ENCODE measurements around the gene GAA.
A peak's percentile ranks its signal among the peaks of the same experiment; 100 is the strongest.

GAA gene

DNA sequence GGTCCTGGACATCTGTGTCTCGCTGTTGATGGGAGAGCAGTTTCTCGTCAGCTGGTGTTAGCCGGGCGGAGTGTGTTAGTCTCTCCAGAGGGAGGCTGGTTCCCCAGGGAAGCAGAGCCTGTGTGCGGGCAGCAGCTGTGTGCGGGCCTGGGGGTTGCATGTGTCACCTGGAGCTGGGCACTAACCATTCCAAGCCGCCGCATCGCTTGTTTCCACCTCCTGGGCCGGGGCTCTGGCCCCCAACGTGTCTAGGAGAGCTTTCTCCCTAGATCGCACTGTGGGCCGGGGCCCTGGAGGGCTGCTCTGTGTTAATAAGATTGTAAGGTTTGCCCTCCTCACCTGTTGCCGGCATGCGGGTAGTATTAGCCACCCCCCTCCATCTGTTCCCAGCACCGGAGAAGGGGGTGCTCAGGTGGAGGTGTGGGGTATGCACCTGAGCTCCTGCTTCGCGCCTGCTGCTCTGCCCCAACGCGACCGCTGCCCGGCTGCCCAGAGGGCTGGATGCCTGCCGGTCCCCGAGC is 17.9 kb downstream of the GAA start:
- no peak for DNase-seq

DNA sequence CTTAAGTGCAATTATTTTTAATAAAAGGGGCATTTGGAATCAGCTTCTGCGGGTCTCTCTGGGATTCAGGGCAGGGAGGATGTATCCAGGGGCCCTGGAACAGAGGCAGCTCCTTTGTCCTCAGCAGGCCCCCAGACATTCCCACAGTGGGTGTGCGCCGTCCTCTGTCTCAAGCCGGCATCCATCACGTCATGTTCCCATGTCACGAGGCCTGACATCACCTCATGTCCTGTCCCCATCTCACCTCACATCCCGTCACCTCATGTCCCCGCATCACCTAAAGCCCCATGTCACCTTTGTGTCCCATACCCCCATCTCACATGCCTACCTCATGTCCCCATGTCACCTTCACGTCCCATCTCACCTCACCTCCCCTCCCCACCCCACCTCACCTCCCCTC is 18.5 kb downstream of the GAA start:
- DNase-seq = no peak

DNA sequence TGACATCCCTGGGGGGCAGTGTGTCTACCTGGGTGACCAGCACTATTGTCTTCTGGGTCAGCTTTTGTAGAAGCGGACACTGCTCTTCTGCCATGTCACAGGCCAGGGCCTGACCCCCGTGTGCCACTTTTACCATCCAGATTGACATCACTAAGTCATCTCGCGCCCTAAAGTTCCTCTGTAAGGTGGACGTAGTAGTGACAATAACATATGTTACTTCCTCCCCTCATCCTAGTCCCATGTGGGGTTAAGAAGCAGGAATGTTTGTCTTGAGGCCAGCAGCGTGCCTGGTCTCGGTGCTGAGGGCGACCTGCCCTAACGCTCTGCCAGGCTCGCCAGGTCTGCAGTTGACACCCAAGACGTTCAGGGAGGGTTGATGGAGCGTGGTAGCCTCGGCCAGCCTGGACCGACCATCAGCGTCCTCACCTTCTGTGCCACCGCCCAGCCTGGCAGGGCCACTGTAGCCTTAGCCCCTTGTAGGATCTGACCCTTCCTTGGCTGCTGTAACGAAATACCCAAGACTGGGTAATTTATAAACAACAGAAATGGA is 20.7 kb downstream of the GAA start:
- DNase-seq = no peak

DNA sequence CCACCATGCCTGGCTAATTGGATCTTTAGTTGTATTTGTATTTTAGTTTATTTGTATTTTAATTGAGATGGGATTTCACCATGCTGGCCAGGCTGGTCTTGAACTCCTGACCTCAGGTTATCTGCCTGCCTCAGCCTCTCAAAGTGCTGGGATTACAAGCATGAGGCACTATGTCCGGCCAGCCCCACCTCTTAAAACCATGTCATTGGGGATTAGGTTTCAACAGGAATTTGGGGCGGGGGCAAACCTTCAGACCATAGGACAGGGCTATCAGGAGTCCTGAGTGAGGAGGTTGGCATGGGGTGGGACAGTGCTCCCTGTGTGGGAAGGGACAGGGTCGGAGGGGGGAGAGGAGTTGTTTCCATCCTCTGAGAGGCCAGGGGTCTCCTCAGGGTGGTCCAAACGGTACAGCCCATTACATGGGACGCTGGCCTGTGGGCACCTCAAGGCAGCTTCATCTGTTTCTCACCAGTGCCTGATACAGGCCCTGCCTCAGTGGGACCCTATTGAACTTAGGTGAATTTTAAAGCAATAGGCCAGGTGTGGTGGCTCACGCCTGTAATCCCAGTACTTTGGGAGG is 21.6 kb downstream of the GAA start:
- DNase-seq = no peak

DNA sequence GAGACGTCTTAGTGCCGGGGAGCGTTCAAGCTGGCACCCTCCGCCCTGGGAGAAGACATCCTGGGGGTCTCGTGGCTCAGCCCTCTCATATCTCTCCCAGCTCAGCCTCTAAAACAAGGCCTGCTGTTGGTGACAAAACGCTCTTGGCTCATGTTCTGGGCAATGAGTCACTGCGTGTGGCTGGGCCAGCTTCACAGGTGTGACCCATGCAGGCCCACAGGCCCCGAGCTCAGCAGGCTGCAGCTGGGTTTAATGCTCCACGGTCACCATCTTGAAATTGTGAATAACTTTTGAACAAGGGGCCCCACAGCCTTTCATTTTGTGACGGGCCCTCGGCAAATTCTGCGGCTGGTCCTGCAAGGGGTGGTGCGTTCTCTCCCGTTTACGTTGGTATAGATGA is 22.4 kb downstream of the GAA start:
- DNase-seq = no peak

DNA sequence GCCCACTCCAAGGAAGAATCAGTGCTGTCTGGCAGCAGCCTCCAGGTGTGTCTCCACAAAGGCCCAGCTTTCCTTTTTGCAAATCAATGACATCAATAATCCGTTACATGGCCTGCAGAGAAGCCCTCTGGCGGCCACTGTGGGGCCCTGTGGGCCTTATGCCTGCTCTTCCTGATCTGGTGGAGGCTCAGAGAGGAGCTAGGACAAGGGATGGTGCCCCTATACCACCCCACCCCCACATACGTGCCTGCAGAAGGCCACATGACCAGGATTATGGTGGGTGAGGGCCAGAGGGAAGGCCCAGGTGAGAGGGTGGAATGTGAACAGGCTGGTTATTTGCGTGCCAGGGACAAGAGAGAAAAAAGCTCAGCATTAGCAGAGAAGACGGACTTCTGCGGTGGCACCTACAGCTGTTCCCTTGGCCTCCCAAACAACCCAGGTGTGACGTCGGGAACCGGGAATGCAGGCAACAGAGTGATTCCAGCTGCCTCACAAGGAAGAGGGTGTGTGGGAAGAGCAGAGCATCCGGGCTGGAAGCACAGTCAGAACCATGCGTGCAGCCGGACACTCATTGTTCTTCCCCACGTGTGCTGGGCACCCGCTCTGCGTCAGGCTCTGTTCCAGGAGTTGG is 23.1 kb downstream of the GAA start:
- no peak for DNase-seq

DNA sequence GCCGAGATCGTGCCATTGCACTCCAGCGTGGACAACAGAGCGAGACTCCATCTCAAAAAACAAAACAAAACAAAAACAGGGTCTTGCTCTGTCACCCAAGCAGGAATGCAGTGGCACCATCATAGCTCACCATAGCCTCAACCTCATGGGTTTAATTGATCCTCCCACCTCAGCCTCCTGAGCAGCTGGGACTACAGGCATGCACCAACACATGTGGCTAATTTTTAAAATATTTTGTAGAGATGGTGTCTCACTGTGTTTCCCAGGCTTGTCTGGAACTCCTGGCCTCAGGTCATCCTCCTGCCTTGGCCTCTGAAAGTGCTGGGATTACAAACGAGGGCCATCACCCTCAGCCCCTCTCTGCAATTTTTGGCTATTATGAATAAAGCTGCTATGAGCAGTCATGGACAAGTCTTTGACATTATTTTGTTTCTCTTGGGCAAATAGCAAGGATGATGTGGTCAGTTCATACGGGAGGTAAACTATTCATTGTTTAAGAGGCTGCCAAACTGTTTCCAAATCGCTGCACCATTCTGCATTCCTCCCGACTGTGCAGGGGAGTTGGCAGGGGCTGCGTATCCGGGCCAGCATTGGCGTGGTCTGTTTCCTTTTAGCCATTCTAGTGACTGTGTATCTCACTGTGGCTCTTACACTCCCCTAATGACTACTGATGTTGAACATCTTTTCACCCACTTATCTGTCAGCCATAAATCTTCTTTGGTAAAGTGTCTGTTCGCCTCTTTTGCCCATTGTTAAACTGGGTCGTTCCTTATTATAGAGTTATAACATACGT is 24.5 kb downstream of the GAA start:
- DNase-seq = peak; percentile 26

DNA sequence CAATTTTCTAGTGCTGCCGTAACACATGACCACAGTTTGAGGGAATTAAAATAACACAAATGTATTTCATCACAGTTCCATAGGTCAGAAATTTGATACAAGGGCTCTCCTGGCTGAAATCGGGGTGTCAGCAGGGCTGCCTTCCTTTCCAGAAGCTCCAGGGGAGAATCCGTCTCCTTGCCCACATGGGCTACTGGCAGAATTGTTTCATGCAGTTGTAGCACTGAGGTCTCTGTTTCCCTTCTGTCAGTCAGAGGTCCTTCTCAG is 25.0 kb downstream of the GAA start:
- DNase-seq = no peak

DNA sequence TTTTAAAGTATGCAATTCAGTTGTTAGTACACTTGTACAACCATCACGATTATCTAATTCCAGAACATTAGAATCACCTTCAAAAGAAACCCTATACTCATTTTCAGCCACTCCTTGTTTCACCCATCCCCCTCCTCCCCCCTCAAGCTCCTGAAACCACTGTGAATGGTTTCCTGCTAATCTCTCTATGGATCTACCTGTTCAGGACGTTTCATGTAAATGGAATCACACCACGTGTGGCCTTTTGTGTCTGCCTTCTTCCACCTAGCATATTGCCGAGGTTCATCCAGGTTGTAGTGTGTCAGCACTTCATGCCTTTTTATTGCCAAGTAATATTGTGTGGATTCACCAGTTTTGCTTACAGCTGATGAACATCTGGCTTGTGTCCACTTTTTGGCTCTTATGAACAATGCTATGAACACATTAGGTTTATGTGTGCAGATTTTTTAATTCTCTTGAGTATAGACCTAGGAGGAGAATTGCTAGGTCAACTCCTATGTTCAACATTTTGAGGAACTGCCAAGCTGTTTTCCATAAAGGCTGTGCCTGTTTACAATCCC is 27.7 kb downstream of the GAA start:
- no peak for DNase-seq

DNA sequence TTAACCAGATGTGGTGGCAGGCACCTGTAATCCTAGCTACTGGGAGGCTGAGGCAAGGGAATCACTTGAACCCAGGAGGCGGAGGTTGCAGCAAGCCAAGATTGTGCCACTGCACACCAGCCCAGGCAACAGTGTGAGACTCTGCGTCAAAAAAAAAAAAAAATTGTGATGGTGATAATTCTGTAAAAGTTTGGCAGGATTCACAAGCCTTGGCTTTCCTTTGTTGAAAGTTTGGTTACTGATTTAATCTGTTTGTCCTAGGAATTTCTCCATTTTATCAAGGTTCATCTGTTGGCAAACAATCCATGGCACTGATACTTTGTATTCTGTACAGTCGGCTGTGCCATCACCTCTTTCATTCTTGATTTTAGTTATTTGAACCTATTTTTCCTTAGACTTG is 29.6 kb downstream of the GAA start:
- no peak for DNase-seq

DNA sequence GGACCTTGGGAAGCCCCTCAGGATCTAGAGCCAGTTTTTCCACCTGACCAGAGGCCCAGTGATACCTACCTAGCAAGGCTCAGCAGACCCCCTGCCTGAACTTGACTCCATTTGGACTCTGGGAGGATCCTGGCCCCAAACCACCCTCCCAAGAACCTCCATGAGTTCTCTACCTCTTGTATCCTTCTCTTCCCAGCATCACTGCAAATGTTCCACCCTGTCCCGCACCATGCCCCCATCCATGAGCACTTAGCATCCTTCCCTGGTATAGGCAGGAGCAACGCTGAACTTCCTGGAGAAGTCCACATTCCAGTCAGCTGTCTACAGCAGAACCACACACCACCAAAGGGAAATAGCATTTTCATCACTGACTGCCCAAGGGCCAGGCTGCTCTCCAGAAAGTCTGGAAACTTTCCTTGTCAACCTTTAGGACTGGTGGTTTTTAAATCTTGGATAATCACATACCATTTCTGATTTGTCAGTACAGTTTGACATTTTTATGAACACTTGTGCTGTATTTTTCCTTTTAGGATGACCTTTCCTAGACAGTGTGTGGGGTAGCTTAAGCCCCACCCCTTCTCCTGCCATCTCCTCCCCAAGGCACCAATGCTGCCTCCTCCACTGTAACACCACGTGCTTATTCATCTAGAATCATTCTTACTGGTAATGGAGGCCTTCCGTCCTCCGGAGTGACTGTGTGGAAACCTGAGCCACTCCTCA is 31.7 kb downstream of the GAA start:
- no peak for DNase-seq

DNA sequence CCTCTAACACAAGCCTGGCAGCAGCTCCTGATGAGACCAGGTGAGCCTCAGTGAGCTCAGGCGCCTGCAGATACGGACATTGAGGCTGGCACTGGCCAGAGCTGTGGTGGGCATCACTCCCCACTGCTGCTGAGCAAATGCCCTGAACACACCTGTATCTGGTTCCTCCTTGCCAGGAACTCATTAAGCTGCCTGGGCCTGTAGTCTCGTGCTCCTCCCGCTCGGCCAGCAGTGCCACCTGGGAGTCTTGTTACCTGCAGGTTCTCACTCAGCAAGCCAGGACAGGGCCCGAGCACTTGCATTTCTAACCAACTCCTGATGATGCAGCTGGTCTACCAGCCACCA is 32.2 kb downstream of the GAA start:
- DNase-seq = no peak

DNA sequence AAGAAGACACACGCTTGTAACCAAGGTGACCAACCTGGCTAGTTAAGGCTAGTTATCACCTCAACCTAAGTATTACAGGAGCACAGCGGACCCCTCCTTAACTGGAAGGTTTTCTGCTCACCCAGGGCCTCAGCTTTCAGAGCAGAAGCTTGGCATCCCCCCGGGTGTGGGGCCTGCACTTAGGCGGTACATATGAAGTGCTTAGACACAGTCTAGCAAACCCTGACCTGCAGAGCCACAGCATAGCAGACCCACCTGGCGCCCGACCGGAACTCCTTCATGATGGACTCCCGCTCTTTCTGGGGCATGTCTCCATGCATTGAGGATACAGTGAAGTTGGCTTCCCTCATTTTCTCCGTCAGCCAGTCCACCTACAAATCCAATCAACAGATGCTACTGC is 35.8 kb downstream of the GAA start:
- DNase-seq = no peak

DNA sequence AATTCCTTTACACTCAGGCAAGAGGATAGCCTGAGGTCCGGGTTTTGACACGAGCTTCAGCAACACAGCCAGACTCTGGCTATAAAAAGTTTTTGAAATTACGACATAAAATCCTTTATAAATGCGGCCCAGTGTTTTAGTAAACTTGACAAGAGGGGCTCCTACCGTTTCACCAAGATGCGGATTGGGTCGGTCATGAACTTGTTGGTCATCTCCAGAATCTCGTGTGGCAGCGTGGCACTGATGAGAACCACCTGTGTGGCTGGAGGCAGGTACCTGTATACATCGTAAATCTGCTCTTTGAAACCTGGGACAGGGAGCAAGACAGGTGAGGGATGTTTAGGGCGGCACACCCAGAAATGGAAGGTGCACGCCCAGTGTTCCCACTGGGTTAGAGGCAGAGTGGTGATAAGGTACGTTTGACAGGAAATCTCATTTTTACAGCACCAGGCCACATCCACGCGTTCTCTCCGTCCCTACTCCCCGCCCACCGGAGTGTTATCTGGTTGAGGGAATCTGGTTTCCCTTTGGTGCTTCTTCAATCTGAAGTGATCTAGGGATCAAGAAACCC is 37.6 kb downstream of the GAA start:
- DNase-seq = no peak

DNA sequence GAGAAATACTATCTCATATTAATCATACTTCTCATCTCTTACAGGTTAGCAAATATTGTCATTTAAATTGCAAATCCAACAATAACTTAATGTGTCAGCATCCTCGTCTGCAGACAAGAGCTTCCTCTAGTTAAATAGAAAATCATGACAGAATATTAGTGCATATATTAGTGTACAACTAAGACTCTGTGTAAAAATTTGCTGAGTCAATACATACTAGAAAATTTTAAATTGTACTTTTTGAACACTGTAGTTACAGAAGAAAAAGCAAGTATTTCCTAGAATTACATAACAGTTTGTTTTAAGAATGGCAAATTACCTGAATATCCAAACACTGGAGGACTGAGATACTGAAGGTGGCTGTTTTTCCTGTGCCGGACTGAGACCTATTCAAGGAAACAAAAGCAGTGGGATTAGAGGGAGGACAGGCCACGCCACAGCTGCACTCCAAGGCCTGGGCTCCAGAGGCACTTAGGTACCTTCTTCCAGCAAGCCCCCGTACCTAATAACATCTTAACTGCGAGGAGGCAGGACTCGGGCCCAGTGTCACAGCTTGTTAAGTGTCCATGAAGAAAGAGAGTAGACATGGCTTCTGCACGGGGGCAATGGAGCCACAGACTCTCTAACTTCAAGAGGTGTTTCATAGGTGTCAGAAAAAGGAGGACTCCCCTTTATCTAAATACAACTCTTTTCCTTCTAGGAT is 40.2 kb downstream of the GAA start:
- no peak for DNase-seq

DNA sequence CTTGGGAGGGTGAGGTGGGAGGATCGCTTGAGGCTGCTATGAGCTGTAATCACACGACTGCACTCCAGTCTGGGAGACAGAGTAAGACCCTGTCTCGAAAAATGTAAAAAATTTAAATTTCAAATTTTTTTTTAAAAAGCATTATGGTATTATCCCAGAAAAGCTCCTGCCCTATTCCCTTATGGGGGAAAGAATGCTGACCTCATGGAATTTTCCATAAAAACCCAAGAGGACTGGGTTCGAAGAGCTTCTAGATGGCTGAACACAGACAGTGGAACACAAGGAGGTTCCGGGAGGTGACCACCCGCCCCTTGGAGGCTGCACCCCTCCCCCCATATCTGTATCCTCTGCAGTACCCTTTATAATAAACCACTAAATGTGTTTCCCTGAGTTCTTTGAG is 41.5 kb downstream of the GAA start:
- no peak for DNase-seq

DNA sequence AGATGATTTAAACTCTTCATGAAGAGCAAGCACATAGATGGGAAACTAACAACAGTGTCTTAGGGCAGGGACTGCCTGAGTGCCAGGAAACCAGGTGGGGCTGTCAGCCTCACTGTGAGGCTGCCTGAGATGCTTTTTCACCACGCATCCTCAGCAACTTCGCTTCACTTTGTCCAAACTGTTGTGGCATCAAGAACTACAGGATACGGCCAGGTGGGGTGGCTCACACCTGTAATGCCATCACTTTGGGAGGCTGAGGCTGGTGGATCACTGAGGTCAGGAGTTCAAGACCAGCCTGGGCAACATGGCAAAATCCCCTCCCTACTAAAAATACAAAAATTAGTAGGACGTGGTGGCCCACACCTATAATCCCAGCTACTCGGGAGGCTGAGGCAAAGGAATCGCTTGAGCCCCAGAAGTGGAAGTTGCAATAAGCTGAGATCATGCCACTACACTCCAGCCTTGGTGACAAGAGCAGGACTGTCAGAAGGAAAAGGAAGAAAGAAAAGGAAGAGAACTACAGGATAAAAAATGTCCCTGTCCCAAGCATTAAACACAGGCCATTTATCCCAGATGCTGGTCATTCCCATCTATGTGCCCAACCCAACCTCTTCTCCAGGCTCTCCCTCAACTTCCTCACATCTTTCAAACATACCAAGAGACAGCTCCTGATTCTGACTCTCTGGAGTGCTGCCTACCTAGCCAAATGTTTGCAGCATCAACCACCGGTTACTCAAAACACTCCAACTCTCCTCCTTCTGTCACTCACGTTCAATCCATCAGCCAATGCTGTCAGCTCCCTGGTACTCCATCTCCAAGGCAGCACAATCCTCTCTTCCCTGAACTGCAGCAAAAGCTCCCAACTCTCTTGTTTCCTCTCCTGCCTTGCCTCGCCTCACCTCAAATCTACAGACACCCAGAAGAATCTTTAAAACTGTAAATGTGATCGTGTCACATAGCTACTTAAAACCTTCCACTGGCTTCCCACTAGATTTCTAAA is 44.0 kb downstream of the GAA start:
- DNase-seq = no peak

DNA sequence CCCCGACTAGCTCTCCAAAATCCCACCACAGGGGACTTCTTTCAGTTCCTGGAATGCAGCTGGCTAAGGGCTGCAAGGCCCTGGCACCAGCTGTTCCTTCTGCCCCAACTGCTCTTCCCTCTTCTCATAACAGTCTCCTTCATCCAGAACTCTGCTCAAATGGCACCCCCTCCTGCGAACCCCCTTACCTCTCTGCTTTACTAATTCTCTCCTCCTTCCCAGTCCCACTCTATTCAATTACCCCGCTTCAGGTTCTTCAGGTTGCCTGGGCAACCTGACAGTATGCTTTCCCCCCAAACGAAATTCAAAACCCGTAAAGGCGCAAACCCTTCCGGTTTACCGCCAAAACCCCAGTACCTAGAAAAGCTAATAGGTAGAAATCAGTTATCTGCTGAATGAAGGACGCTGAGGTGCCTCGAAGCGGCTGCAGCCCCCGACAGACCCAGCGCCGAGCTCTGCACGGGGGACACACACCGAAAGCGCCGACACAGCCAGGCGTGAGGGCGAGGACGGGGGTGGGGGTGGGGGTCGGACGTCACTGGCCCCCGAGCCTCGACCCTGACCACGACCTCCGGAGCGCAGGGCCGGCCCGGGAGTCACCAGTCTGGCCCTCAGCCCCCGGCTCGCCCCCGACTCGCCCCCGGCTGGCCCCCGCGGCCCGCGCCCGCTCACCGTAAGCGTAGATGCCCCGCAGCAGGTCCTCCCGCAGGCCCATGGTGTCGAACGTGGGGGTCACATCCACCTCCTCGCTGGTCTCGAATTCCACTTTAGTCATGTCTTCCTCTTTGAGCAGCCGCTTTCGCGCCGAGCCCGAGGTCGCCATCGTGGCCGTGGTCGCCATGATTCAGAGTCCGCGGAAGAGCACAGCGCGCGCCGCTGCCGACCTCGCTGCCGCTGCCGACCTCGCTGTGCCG is 45.0 kb downstream of the GAA start:
- no peak for DNase-seq

DNA sequence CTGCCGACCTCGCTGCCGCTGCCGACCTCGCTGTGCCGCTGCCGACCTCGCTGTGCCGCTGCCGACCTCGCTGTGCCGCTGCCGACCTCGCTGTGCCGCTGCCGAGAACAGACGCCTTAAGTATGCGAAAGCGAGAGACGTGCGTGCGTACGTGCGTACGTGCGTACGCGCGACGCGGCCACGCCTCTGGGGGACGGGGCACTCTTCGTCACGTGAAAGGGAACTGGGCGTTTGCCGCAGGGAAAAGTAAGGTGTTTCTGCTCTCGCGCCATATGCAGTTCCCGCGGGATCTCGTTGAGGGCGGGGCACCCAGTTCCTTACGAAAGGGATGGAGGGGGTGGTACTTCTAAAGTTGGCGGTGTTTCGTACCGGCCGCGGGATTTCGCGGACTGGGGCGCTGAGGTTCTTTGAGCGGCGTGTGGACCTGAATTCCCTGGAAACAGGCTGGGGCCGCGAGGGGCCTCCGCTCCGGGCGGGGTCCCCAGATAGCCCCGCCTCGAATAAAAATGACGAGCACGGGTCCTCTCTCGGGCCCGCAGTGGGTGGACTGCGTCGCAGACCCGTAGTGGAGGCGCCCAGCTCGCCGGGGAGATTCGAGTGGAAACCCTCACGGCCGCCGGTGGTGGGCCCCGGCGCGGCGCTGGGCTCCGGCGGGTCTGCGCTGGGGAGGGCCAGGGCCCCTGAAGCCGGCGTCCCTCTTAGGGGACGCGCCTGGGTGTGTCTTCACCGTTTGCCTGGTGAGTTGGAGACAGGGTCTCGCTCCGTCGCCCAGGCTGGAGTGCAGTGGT is 45.8 kb downstream of the GAA start, which contains the start of gene EIF4A3:
TSS of gene EIF4A3 (minus strand) at position 94 of the 788 bp plus-strand sequence. CDS start 167 bp downstream, outside the sequence.
- DNase-seq = peak; percentile 94
